Fibroblast of pulmonary artery (primary cell): ENCODE measurements around the gene TSLP.

Experiments
- DNase-seq: peaks from one replicate; pipeline ENCODE4 v3.0.0-alpha.2; 2010; ENCODE audit warnings: low read depth
- H3K4me3 ChIP-seq: replicated peaks from 2 replicates; pipeline ENCODE4 v1.5.1; 2011; ENCODE audit warnings: low read depth, mild to moderate bottlenecking, control low read depth, low read length, moderate library complexity
- CTCF ChIP-seq: IDR thresholded peaks from 2 replicates; pipeline ENCODE4 v1.5.1; 2011; ENCODE audit warnings: mild to moderate bottlenecking, control low read depth, low read length, inconsistent platforms; ENCODE audit errors: missing control alignments

Gene TSLP

GRCh38 chr5:111074244-111074643 is 2.7 kb downstream of the TSLP start:
- no peak for DNase-seq
- peak overlapping the region; percentile 63 for H3K4me3 ChIP-seq
- TF ChIP-seq CTCF = no peak

DNA sequence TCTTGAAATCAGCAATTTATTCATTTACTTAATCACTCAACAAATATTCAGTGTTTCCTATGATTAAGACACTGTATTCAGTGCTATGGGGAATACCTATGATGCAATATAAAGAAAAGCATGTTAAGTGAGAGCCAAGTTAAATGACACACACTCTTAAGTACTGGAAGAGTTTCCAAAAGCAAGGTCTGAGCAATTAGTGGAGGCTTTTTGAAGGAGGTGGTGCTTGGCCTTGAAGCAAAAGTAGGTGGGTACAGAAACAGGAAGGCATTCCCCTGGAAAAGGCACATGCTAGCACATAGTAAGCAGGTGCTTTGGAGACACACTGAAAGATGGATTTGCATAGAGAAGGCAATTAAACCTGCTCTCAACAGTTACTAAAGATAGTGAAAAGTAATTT is 4.0 kb downstream of the TSLP start:
- no peak for TF ChIP-seq CTCF
- DNase-seq = peak; percentile 92
- no peak overlapping the region for H3K4me3 ChIP-seq

- no peak overlapping the region for H3K4me3 ChIP-seq
- DNase-seq = peak; percentile 39
- no peak for TF ChIP-seq CTCF
These were observed 4.6 kb downstream of the TSLP start for GRCh38 chr5:111076091-111076490.

DNA sequence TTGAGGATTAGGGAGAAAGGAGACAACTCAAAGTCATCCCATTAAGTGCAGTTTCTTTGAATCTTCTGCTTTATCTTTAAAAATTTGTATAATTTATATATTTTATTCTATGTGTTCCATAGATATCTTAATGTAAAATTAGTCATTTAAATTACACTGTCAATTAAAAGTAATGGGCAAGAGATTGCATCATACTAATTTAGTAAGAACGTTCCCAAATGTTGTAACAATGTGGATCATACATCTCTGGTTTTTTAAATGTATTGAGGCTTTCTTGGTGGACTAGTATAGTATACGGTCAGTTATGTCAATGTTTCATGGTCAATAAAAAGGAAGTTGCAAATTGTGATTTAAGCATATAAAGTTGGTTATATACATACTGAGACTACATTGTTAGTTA is 6.2 kb downstream of the TSLP start:
- no peak overlapping the region for H3K4me3 ChIP-seq
- TF ChIP-seq CTCF = no peak

GRCh38 chr5:111079846-111080245 is 8.3 kb downstream of the TSLP start:
- no peak for DNase-seq
- TF ChIP-seq CTCF = no peak
- no peak overlapping the region for H3K4me3 ChIP-seq

More for the DNA sequence above, 6.2 kb downstream of the TSLP start:
- no peak for DNase-seq

- DNase-seq = no peak
These were observed 11.8 kb downstream of the TSLP start for GRCh38 chr5:111083323-111083722.

More at GRCh38 chr5:111083323-111083722, 11.8 kb downstream of the TSLP start:
- no peak for TF ChIP-seq CTCF
- H3K4me3 ChIP-seq = no peak overlapping the region
